DND-41 (cell line): ENCODE measurements around the gene VCAN.

Experiments
- CTCF ChIP-seq: IDR thresholded peaks from 2 replicates; pipeline ENCODE4 v1.5.1; 2012; ENCODE audit warnings: borderline replicate concordance, low read length, moderate library complexity, mild to moderate bottlenecking; ENCODE audit not compliant: poor library complexity, severe bottlenecking; ENCODE audit errors: extremely low read depth
- EZH2 ChIP-seq: IDR thresholded peaks from 3 replicates; pipeline ENCODE4 v1.6.1; 2012; ENCODE audit warnings: borderline replicate concordance, low read depth, mild to moderate bottlenecking, moderate library complexity, low read length, inconsistent platforms; ENCODE audit not compliant: severe bottlenecking

- TF ChIP-seq CTCF (no peak), EZH2 (no peak)
These were observed 3.9 kb downstream of the VCAN start for GRCh38 chr5:83475391-83475863.
